ENCODE measurements around the gene MYCL. TPM values are rescaled to one million over a fixed set of nuclear protein-coding genes. Genes with fewer than 3 reads are reported as not detected.

Gene MYCL
- total and polyA plus RNA-seq, 2 of the 13 experiments (the other 11 are each of a cell fraction or from before 2014, with no cell fraction given) = 0.31 to 1.7 TPM

GRCh38 chr1:39852214-39852791 lies 49.4 kb downstream of the MYCL start (continued):
- no peak for TF ChIP-seq UBTF (CRISPR knock-in tag; IDR thresholded peaks at IDR 0.05)
- peak; percentile 45; the same call in 1 of the 2 replicates for TF ChIP-seq TCF7 (IDR thresholded peaks at IDR 0.05; ENCODE audit: low read depth)
- TF ChIP-seq RXRB (CRISPR knock-in tag; IDR thresholded peaks at IDR 0.05; ENCODE audit: borderline replicate concordance) = peak; percentile 98
- TF ChIP-seq GLI4 (CRISPR knock-in tag; IDR thresholded peaks at IDR 0.05; ENCODE audit: borderline replicate concordance) = 0 out of 2 replicates have a peak, but pooled peaks have one; percentile 66
- no peak for TF ChIP-seq MXD3 (CRISPR knock-in tag; IDR thresholded peaks at IDR 0.05)
- peak; percentile 80; the same call in 1 of the 2 replicates for TF ChIP-seq FOXJ3 (CRISPR knock-in tag; IDR thresholded peaks at IDR 0.05; ENCODE audit: borderline replicate concordance)
- TF ChIP-seq PHB2 (IDR thresholded peaks at IDR 0.05; ENCODE audit: partially characterized antibody) = no peak
- TF ChIP-seq TRIM24 (CRISPR knock-in tag; IDR thresholded peaks at IDR 0.05) = 0 out of 2 replicates have a peak, but pooled peaks have one; percentile 28
- no peak for TF ChIP-seq ZNF143 (CRISPR knock-in tag; IDR thresholded peaks at IDR 0.05)
- TF ChIP-seq GMEB1 (CRISPR knock-in tag; IDR thresholded peaks at IDR 0.05; ENCODE audit: borderline replicate concordance) = no peak
- TF ChIP-seq CAMTA2 (CRISPR knock-in tag; IDR thresholded peaks at IDR 0.05; ENCODE audit: borderline replicate concordance) = no peak
- TF ChIP-seq SP140L (CRISPR knock-in tag; IDR thresholded peaks at IDR 0.05; ENCODE audit: borderline replicate concordance) = no peak
- no peak for TF ChIP-seq ZNF879 (CRISPR knock-in tag; IDR thresholded peaks at IDR 0.05)
- no peak for TF ChIP-seq ZNF17 (CRISPR knock-in tag; IDR thresholded peaks at IDR 0.05)
- TF ChIP-seq ZNF383 (CRISPR knock-in tag; IDR thresholded peaks at IDR 0.05; ENCODE audit: borderline replicate concordance) = no peak
- no peak for TF ChIP-seq ZNF280D (CRISPR knock-in tag; IDR thresholded peaks at IDR 0.05)
- no peak for TF ChIP-seq MLXIP (CRISPR knock-in tag; IDR thresholded peaks at IDR 0.05; ENCODE audit: borderline replicate concordance)
- no peak for TF ChIP-seq ZNF768 (CRISPR knock-in tag; IDR thresholded peaks at IDR 0.05)
- no peak for TF ChIP-seq MAFK (conservative IDR thresholded peaks at IDR 0.05 in 1 of 2, IDR thresholded peaks at IDR 0.05 in 1 of 2; ENCODE audit: low read length in 2 of 2)
